H1 (cell line): Measurements from ENCODE around the gene TCEA3. TPM values are rescaled to one million over a fixed set of nuclear protein-coding genes. Genes with fewer than 3 reads are reported as not detected.

Source experiments
- BACH1 ChIP-seq: IDR thresholded peaks from 2 replicates; pipeline ENCODE4 v1.6.1; 2012; ENCODE audit warnings: low read length, improper control_type of control experiment
- CBX8 ChIP-seq: fragments of 300-800, 300-1000 bp; sonication (generic); IDR thresholded peaks from 2 replicates; pipeline ENCODE4 v1.7.1; 2016; ENCODE audit warnings: low read depth, low read length, borderline replicate concordance
- CHD7 ChIP-seq: fragments of 300-600 bp; sonication (generic); IDR thresholded peaks from 2 replicates; pipeline ENCODE4 v1.7.1; 2012; ENCODE audit warnings: low read length, moderate library complexity, mild to moderate bottlenecking, inconsistent platforms; ENCODE audit not compliant: insufficient replicate concordance
- CREB1 ChIP-seq: IDR thresholded peaks from 2 replicates; pipeline ENCODE4 v1.6.1; 2012; ENCODE audit warnings: inconsistent platforms
- EP300 ChIP-seq, 2 experiments: IDR thresholded peaks; 1 replicate in 1 of 2; 2 replicates in 1 of 2; pipeline ENCODE4 v1.6.1; 2011 to 2012; ENCODE audit warnings: low read depth in 2 of 2, low read length in 2 of 2, mild to moderate bottlenecking in 2 of 2, borderline replicate concordance in 1 of 2, inconsistent platforms in 1 of 2, moderate library complexity in 1 of 2
- MAX ChIP-seq: IDR thresholded peaks from 2 replicates; pipeline ENCODE4 v1.6.1; 2012; ENCODE audit warnings: inconsistent platforms
- PHF8 ChIP-seq: fragments of 200-600 bp; sonication (generic); conservative IDR thresholded peaks from 2 replicates; pipeline ENCODE4 v1.7.1; 2012; ENCODE audit warnings: low read depth, mild to moderate bottlenecking, inconsistent platforms, low read length, moderate library complexity
- RNF2 ChIP-seq: fragments of 200-900, 300-1000 bp; sonication (generic); IDR thresholded peaks from 2 replicates; pipeline ENCODE4 v1.7.1; 2016; ENCODE audit warnings: borderline replicate concordance, low read depth, mild to moderate bottlenecking, antibody characterized with exemption, low read length; ENCODE audit not compliant: poor library complexity, severe bottlenecking; ENCODE audit errors: missing control alignments
- SRF ChIP-seq: IDR thresholded peaks from 2 replicates; pipeline ENCODE4 v1.6.1; 2011; ENCODE audit warnings: mild to moderate bottlenecking, low read depth, low read length, moderate library complexity
- TAF1 ChIP-seq: IDR thresholded peaks from 2 replicates; pipeline ENCODE4 v1.6.1; 2011; ENCODE audit warnings: mild to moderate bottlenecking, low read depth, low read length
- polyA plus RNA-seq, 7 experiments: library from polyadenylated mRNA; depleted of rRNA in 3 of 7; stranded (reverse) in 5 of 7; unstranded in 2 of 7; fragments of >200 nt in 5 of 7; fragments of 200-250 nt in 2 of 7; gene quantifications; 1 replicate in 5 of 7; 2 replicates in 1 of 7; 4 replicates in 1 of 7; pipeline versions ENCODE4 v1.2.1 to v1.2.3, GENCODE V29; 2011 to 2013; ENCODE audit warnings: missing spikeins in 2 of 7, mixed read lengths in 2 of 7
- total RNA-seq: library from RNA; stranded (reverse); fragmentation: NEBNext Ultra II Directional; extraction: Animal tissue kit (Norgen Biotek cat#: 25700); gene quantifications from 2 replicates; pipeline ENCODE4 v1.2.1, GENCODE V29; 2021

Gene TCEA3
- total and polyA plus RNA-seq, 2 of the 8 experiments (the other 6 are each of a cell fraction or from before 2014, with no cell fraction given): 0.08 TPM; not detected in 1

- no peak for TF ChIP-seq CHD7
- TF ChIP-seq RNF2: no peak
- no peak for TF ChIP-seq CBX8
- TF ChIP-seq SRF: no peak
- no peak for TF ChIP-seq BACH1
- no peak for TF ChIP-seq TAF1
- TF ChIP-seq CREB1: no peak
- TF ChIP-seq MAX: no peak
- TF ChIP-seq EP300 (IDR thresholded peaks at IDR 0.05; ENCODE audit: borderline replicate concordance in 1 of 2, low read depth in 2 of 2, low read length in 2 of 2): no peak
- TF ChIP-seq PHF8: no peak
Observed at GRCh38 chr1:23471473-23472075, 47.0 kb upstream of the TCEA3 start (continued).
